SU-DHL-6 (cell line): ENCODE measurements around the gene CXCL3.

ENCODE experiments used
- EZH2phosphoT487 ChIP-seq: fragments of 200-600 bp; sonication (generic), shearing (Covaris generic); conservative IDR thresholded peaks from 2 replicates; pipeline ENCODE4 v1.6.1; 2018; ENCODE audit warnings: mild to moderate bottlenecking, antibody characterized with exemption, low read length, moderate library complexity, mixed read lengths
- TF ChIP-seq, protein P1 (sequence below): fragments of 200-600 bp; sonication (generic); IDR thresholded peaks from one replicate; pipeline ENCODE4 v1.5.1; 2017; ENCODE audit warnings: antibody characterized with exemption, mild to moderate bottlenecking, low read length, moderate library complexity; ENCODE audit not compliant: insufficient read depth, poor library complexity, severe bottlenecking

DNA sequence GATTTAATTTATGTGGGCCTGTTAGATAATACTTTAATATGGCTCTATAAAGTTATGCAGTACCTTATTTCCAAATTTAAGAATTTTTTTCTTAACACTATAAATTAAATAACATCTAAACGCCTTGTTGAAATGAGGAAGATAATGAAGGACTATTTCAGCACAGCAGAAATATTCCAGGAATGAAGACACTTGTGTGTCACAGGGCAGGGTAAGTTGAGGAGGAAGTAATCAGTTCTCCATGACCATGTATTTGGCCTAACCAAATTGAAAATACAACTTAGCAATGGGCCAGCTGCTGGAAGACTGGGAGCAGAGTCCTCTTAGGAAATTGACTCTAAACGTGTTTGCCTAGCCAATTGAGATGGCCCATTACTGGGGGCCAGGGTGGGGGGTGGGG lies 16.9 kb downstream of the CXCL3 start:
- TF ChIP-seq, protein P1, sequence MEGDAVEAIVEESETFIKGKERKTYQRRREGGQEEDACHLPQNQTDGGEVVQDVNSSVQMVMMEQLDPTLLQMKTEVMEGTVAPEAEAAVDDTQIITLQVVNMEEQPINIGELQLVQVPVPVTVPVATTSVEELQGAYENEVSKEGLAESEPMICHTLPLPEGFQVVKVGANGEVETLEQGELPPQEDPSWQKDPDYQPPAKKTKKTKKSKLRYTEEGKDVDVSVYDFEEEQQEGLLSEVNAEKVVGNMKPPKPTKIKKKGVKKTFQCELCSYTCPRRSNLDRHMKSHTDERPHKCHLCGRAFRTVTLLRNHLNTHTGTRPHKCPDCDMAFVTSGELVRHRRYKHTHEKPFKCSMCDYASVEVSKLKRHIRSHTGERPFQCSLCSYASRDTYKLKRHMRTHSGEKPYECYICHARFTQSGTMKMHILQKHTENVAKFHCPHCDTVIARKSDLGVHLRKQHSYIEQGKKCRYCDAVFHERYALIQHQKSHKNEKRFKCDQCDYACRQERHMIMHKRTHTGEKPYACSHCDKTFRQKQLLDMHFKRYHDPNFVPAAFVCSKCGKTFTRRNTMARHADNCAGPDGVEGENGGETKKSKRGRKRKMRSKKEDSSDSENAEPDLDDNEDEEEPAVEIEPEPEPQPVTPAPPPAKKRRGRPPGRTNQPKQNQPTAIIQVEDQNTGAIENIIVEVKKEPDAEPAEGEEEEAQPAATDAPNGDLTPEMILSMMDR, result no peak
- TF ChIP-seq EZH2phosphoT487, result no peak
